ENCODE results near the gene PODN. TPM values are rescaled to one million over a fixed set of nuclear protein-coding genes. Genes with fewer than 3 reads are reported as not detected.

The PODN gene
- total RNA-seq, 2 donors from 2014 or later, result 44.1 to 47.2 TPM

DNA sequence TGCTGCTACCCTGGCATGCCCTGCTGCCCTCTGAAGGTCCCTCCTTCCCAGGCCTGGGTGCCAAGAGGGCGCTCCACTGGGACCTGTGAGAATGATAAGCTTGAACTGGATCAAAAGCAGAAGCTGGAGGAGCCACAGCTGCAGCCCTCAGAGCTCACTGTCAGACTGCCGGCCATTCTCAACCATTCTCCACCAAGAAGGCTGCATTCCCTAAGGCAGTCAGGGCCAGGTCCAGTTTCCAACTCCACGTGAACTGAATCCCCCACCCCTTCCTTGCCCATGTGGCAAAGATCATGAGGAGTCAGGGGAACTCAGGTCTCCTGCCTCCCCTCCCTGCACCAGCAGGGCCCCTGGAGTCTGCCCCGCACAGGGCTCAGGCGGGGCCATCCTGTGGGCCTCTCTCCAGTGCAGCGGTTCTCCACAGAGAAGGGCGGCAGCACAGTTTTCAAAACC lies 61.0 kb downstream of the PODN start:
- no peak for DNase-seq (ENCODE audit: low spot score)
- TF ChIP-seq CTCF (IDR thresholded peaks at IDR 0.05), result no peak
- H3K27me3 ChIP-seq, result no peaks in the 10 kb centered on the region
- H3K27ac ChIP-seq, result peak overlapping the region; percentile 68 to 84
- H3K36me3 ChIP-seq, result no peaks in the 10 kb centered on the region
- H3K9me3 ChIP-seq, result no peaks in the 10 kb centered on the region
- H3K4me1 ChIP-seq, result peaks cover 0 to 44% of the 10 kb centered on the region in 2 donors
- no peak overlapping the region for H3K4me3 ChIP-seq

DNA sequence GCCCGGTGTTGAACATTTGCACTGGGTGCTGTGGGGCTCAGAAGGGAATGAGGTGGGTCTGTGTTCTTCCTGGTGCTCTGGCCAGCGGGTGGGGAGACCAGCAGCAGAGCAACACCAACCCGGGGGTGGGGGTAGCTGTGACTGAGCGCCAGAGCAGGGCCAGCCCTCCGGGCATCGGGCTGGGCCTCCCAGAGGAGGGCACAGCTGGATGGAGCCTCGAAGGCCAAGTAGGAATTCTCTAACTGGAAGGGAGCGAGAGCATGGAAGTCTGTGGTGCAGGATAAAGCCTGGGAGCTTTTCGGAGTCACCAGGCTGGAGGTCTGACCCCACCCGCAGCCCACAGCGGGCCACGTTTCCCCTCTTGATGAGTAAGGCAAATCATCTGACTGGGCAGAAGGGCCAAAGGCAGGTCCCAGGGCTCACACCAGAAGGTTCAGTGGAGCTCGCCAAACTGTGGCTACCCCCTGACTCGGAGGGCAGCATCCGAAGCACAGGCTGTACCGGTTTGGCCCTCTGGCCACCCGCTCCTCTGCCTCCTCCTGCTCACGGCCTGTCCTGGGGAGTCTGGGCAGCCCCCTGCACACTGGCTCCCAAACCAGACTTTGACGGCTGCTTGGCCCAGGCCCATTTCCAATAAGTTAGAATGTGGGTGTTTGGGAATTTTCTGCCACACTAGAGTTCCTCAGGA lies 61.6 kb downstream of the PODN start:
- TF ChIP-seq CTCF (IDR thresholded peaks at IDR 0.05), result no peak
- peak; percentile 81 for DNase-seq (ENCODE audit: low spot score)
- Histone ChIP-seq H3K27ac (peak overlapping the region; percentile 68 to 84), H3K4me3 (no peak overlapping the region), H3K4me1 (peaks cover 0 to 44% of the 10 kb centered on the region in 2 donors), H3K27me3 (no peaks in the 10 kb centered on the region), H3K36me3 (no peaks in the 10 kb centered on the region), H3K9me3 (no peaks in the 10 kb centered on the region)

DNA sequence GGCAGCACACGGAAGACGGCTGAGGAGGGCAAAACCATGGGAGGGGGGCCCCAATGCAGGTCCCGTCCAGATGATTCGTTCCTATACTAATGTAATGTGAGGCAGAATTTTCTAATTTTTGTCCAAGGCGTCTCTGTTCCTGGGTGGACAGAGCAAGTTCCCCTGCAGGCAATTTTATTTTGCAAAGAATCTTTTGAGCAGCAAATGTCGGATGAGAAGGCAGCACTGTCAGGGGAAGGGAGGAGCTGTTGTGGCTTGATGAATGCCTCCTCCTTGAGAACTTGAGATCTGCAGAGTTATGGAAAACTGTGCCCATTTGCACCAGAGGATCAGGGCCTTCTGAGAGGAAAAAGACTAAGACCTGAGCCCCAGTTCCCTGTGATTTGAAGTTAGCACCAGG lies 63.1 kb downstream of the PODN start:
- H3K4me1 ChIP-seq, result peaks cover 0 to 44% of the 10 kb centered on the region in 2 donors
- DNase-seq (ENCODE audit: low spot score), result no peak

GRCh38 chr1:53125623-53126360 lies 63.8 kb downstream of the PODN start:
- H3K27ac ChIP-seq, result peak overlapping the region; percentile 14 to 84

More for the DNA sequence above, 63.1 kb downstream of the PODN start:
- no peak overlapping the region for H3K4me3 ChIP-seq
- H3K27me3 ChIP-seq, result no peaks in the 10 kb centered on the region
- H3K36me3 ChIP-seq, result no peaks in the 10 kb centered on the region
- TF ChIP-seq CTCF (IDR thresholded peaks at IDR 0.05), result no peak
- H3K9me3 ChIP-seq, result no peaks in the 10 kb centered on the region
- H3K27ac ChIP-seq, result peak overlapping the region in 1 of 2 donors; percentile 84

GRCh38 chr1:53126495-53126894 lies 64.5 kb downstream of the PODN start:
- DNase-seq (ENCODE audit: low spot score), result no peak
- Histone ChIP-seq H3K4me3 (no peak overlapping the region), H3K4me1 (peaks cover 0 to 42% of the 10 kb centered on the region in 2 donors), H3K36me3 (no peaks in the 10 kb centered on the region), H3K27ac (peak overlapping the region in 1 of 2 donors; percentile 84), H3K27me3 (no peaks in the 10 kb centered on the region), H3K9me3 (no peaks in the 10 kb centered on the region)
- no peak for TF ChIP-seq CTCF (IDR thresholded peaks at IDR 0.05)

More at GRCh38 chr1:53125623-53126360, 63.8 kb downstream of the PODN start:
- TF ChIP-seq CTCF (IDR thresholded peaks at IDR 0.05), result no peak
- Histone ChIP-seq H3K4me3 (no peak overlapping the region), H3K4me1 (peaks cover 0 to 44% of the 10 kb centered on the region in 2 donors), H3K36me3 (no peaks in the 10 kb centered on the region), H3K27me3 (no peaks in the 10 kb centered on the region), H3K9me3 (no peaks in the 10 kb centered on the region)
- no peak for DNase-seq (ENCODE audit: low spot score)
